IMR-90 (cell line): Measurements from ENCODE around the gene IFIT1. TPM values are rescaled to one million over a fixed set of nuclear protein-coding genes. Genes with fewer than 3 reads are reported as not detected.
"Not testable (repeated sequence)": the region's sequence is repeated elsewhere in the genome, so short reads cannot be mapped to it uniquely, and the experiment has no call there.

Experiments used
- ATAC-seq: fragments of 200-7000 bp; cut with Tn5 transposase; 2 replicates; pipeline ENCODE4 v1.9.1; 2020; ENCODE audit warnings: low read depth, mild to moderate bottlenecking, moderate library complexity
- BruUV-seq: library from RNA; stranded (reverse); fragments of 400-500 nt; replicated peaks from 2 replicates; lab custom pipeline; 2021; lab: Mats Ljungman, UMichigan
- CTCF ChIA-PET: fragments of 300-600 bp; formaldehyde crosslinking; extraction: SDS; loops from one replicate; lab custom pipeline; 2021; ENCODE audit warnings: antibody characterized with exemption; lab: Yijun Ruan, JAX
- POLR2A ChIA-PET: fragments of 300-600 bp; sonication (Branson Sonifier 250); formaldehyde crosslinking; loops from one replicate; lab custom pipeline; 2022; ENCODE audit warnings: antibody characterized with exemption; ENCODE audit not compliant: unreplicated experiment; lab: Charles Lee
- DNase-seq: peaks from one replicate; pipeline ENCODE4 v3.0.0; 2013
- H2AFZ ChIP-seq: replicated peaks from 2 replicates; pipeline ENCODE3; 2013; ENCODE audit warnings: low read length, mild to moderate bottlenecking; ENCODE audit not compliant: poor library complexity
- H2AK5ac ChIP-seq: 2 replicates; pipeline ENCODE4 v1.6.1; 2013; ENCODE audit warnings: low read depth, low read length, inconsistent platforms
- H2AK9ac ChIP-seq: replicated peaks from 2 replicates; pipeline ENCODE3; 2013; ENCODE audit warnings: mild to moderate bottlenecking, low read depth, low read length, moderate library complexity; ENCODE audit not compliant: poor library complexity
- H2BK120ac ChIP-seq: 2 replicates; pipeline ENCODE4 v1.6.1; 2013; ENCODE audit warnings: low read depth, low read length, inconsistent platforms
- H2BK15ac ChIP-seq: 3 replicates; pipeline ENCODE4 v1.6.1; 2013; ENCODE audit warnings: low read depth, low read length, inconsistent platforms
- H2BK20ac ChIP-seq: 2 replicates; pipeline ENCODE4 v1.6.1; 2013; ENCODE audit warnings: low read depth, mild to moderate bottlenecking, inconsistent platforms, low read length, moderate library complexity
- H2BK5ac ChIP-seq: 2 replicates; pipeline ENCODE4 v1.6.1; 2013; ENCODE audit warnings: mild to moderate bottlenecking, low read depth, low read length, inconsistent platforms; ENCODE audit not compliant: poor library complexity, severe bottlenecking
- H3K14ac ChIP-seq: replicated peaks from 2 replicates; pipeline ENCODE4 v1.6.1; 2013; ENCODE audit warnings: low read depth, low read length, inconsistent platforms
- H3K18ac ChIP-seq: 2 replicates; pipeline ENCODE4 v1.6.1; 2013; ENCODE audit warnings: low read depth, low read length, control low read depth
- H3K23ac ChIP-seq: 2 replicates; pipeline ENCODE4 v1.6.1; 2013; ENCODE audit warnings: low read depth, low read length, inconsistent platforms
- H3K27ac ChIP-seq: 2 replicates; pipeline ENCODE4 v1.5.1; 2013; ENCODE audit warnings: mild to moderate bottlenecking, control low read depth, low read length; ENCODE audit not compliant: insufficient read depth
- H3K27me3 ChIP-seq: 2 replicates; pipeline ENCODE4 v1.6.1; 2013; ENCODE audit warnings: low read length; ENCODE audit not compliant: control insufficient read depth, insufficient read depth
- H3K36me3 ChIP-seq: 2 replicates; pipeline ENCODE4 v1.6.1; 2013; ENCODE audit warnings: low read length, mixed read lengths; ENCODE audit not compliant: control insufficient read depth, insufficient read depth
- H3K4ac ChIP-seq: 2 replicates; pipeline ENCODE4 v1.6.1; 2013; ENCODE audit warnings: low read depth, low read length, inconsistent platforms
- H3K4me1 ChIP-seq: 2 replicates; pipeline ENCODE4 v1.6.1; 2013; ENCODE audit warnings: low read length, mixed read lengths; ENCODE audit not compliant: control insufficient read depth, insufficient read depth
- H3K4me2 ChIP-seq: 2 replicates; pipeline ENCODE4 v1.6.1; 2013; ENCODE audit warnings: low read depth, mild to moderate bottlenecking, control low read depth, low read length, moderate library complexity
- H3K4me3 ChIP-seq: 2 replicates; pipeline ENCODE4 v1.5.1; 2013; ENCODE audit warnings: low read depth, mild to moderate bottlenecking, control low read depth, low read length, moderate library complexity; ENCODE audit not compliant: insufficient read depth
- H3K56ac ChIP-seq: 2 replicates; pipeline ENCODE4 v1.6.1; 2013; ENCODE audit warnings: low read length, inconsistent platforms; ENCODE audit not compliant: insufficient read depth; ENCODE audit errors: extremely low read depth
- H3K79me1 ChIP-seq, 2 experiments: 2 replicates each; pipeline ENCODE4 v1.6.1; 2013; ENCODE audit warnings: low read length in 2 of 2, inconsistent platforms in 1 of 2, low read depth in 1 of 2
- H3K9ac ChIP-seq: 2 replicates; pipeline ENCODE4 v1.6.1; 2013; ENCODE audit warnings: low read depth, low read length, control low read depth
- H3K9me1 ChIP-seq: 2 replicates; pipeline ENCODE4 v1.6.1; 2013; ENCODE audit warnings: low read length, inconsistent platforms; ENCODE audit not compliant: insufficient read depth
- H3K9me3 ChIP-seq: 2 replicates; pipeline ENCODE4 v1.6.1; 2013; ENCODE audit warnings: low read length; ENCODE audit not compliant: control insufficient read depth, insufficient read depth
- H4K20me1 ChIP-seq: 2 replicates; pipeline ENCODE4 v1.6.1; 2013; ENCODE audit warnings: low read length, inconsistent platforms; ENCODE audit not compliant: insufficient read depth
- H4K5ac ChIP-seq: 2 replicates; pipeline ENCODE4 v1.6.1; 2013; ENCODE audit warnings: mild to moderate bottlenecking, low read depth, low read length, control low read depth
- H4K8ac ChIP-seq, 2 experiments: 2 replicates each; pipeline ENCODE4 v1.6.1; 2013; ENCODE audit warnings: low read depth in 2 of 2, low read length in 2 of 2, control low read depth in 1 of 2, inconsistent platforms in 1 of 2
- H4K91ac ChIP-seq: 2 replicates; pipeline ENCODE4 v1.6.1; 2013; ENCODE audit warnings: low read depth, low read length, inconsistent platforms; ENCODE audit not compliant: insufficient read depth
- WGBS, 2 experiments: methylation state at CpG; one replicate each; pipeline versions ENCODE4 v1.1.5 to v1.1.7; 2013; ENCODE audit warnings: missing lambda C conversion rate in 2 of 2; ENCODE audit not compliant: insufficient read length in 1 of 2; ENCODE audit errors: extremely low coverage in 2 of 2; 5-methylcytosine and 5-hydroxymethylcytosine counted together
- dilution Hi-C: fragments of 300-500 bp; cut with HindIII; formaldehyde crosslinking; loops from one replicate; pipeline ENCODE4 v1.14.3; 2018; ENCODE audit warnings: low sequenced_read_pairs; ENCODE audit not compliant: unreplicated experiment
- in situ Hi-C: fragments of 300-500 bp; cut with MboI; formaldehyde crosslinking; loops from 3 replicates; pipeline ENCODE4 v1.14.3; 2019; ENCODE audit warnings: low sequenced_read_pairs, inconsistent platforms, mixed read lengths
- intact Hi-C: fragments of 100-400 bp; cut with micrococcal nuclease; formaldehyde crosslinking; loops from 2 replicates; pipeline ENCODE4 v1.10.0; 2022
- polyA plus RNA-seq, 3 experiments: library from polyadenylated mRNA; depleted of rRNA; stranded (reverse); fragments of >200 nt; gene quantifications; 2 replicates each; pipeline ENCODE4 v1.2.3, GENCODE V29; 2012; ENCODE audit warnings: low replicate concordance in 1 of 3
- total RNA-seq: library from RNA; depleted of rRNA; stranded (reverse); fragments of >200 nt; gene quantifications from 2 replicates; pipeline ENCODE4 v1.2.3, GENCODE V29; 2012

The IFIT1 gene
- total and polyA plus RNA-seq, 2 of the 4 experiments (the other 2 are of a cell fraction), result 6.1 to 6.8 TPM

DNA sequence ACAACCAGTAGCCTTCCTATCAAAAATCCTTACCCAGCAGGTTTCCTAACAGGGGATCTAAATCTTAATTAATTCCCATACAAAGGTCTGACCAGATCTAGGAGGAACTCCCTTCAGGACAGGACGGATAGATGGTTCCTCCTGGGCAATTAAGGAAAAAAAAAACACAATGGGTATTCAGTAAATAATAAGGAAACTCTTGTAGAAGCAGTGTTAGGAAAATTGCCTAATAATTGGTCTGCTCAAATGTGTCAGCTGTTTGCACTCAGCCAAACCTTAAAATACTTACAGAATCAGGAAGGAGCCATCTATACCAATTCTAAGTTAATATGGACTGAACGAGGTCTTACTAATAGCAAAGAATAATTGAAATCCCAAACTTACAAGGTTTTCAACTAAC, 18.7 kb downstream of the IFIT1 start:
- H3K4me2 ChIP-seq, in situ Hi-C loops, H3K4me1 ChIP-seq, H4K20me1 ChIP-seq, H3K4me3 ChIP-seq, H2BK120ac ChIP-seq, H4K8ac ChIP-seq, H2AK5ac ChIP-seq, H2BK5ac ChIP-seq, POLR2A ChIA-PET, H3K14ac ChIP-seq, H3K27me3 ChIP-seq, H2BK20ac ChIP-seq, DNase-seq, H2AK9ac ChIP-seq, dilution Hi-C loops, H3K9ac ChIP-seq, H3K27ac ChIP-seq, ATAC-seq, intact Hi-C loops, H4K5ac ChIP-seq, H4K91ac ChIP-seq, H3K56ac ChIP-seq, H3K36me3 ChIP-seq, H3K9me1 ChIP-seq, H3K18ac ChIP-seq, H3K4ac ChIP-seq, H3K23ac ChIP-seq, H3K9me3 ChIP-seq, BruUV-seq, H2BK15ac ChIP-seq, H2AFZ ChIP-seq: not testable (repeated sequence)
- WGBS, 2 experiments, result no CpG with 5 or more reads among the region's 2 CpGs
- peaks cover 6 to 21% of the 10 kb centered on the region in 2 experiments; a peak in 3 of 4 replicates for H3K79me1 ChIP-seq
- CTCF ChIA-PET, result interaction anchor here (0.6 kb wide), 1 partner anchor 18 kb away, joined by 4 read pairs; no protein-coding TSS in a partner anchor
